NCI-H1436 treated with DMSO at 0.1 percent for 48 hours (cell line): ENCODE measurements around the gene PI3.

Experiments
- DNase-seq: peaks from one replicate; lab custom pipeline; 2025; lab: John Stamatoyannopoulos, UW

The PI3 gene

DNA sequence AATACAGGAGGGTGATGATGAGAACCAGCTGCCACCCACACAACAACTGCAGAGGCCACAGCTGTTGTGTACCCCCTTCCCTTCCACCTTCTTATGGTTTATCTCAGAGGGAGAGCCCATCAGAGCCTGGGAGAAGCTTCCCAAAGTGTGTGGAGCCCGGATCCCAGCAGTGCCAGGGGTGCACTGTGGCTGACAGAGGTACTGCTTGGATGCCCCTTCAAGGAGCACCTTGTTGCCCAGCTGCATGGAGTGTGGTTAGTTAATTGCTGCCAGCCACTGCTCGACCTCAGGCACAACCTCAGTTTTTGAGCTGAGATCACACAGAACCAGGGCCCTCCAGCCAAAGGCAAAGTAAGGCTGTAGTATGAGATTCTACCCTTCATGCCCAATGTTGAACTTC lies 13.0 kb downstream of the PI3 start:
- no peak for DNase-seq

- DNase-seq: no peak
These were observed 14.4 kb downstream of the PI3 start for GRCh38 chr20:45189067-45189609.

DNA sequence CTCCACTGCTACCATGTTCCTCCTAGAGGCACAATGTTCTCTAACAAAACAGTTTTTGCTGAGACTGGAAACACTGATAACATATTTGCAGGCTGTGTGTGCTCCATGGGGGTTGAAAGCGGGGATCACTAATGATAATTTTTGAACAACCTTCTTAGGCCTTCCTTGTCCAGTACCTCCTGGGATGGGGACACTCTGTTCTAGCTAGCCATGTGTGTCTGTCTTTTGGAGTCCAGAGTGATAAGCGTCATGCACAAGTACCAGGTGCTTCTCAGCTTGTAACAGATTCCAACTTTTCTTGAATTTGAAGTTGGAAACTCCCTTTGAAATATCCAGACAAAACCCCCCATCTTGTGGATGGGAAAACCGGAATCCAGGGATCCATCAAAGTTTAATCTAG lies 15.2 kb downstream of the PI3 start:
- no peak for DNase-seq

GRCh38 chr20:45191926-45192325 lies 17.2 kb downstream of the PI3 start:
- no peak for DNase-seq

- no peak for DNase-seq
These were observed 18.6 kb downstream of the PI3 start for GRCh38 chr20:45193331-45193730.

GRCh38 chr20:45206725-45207124 lies 32.0 kb downstream of the PI3 start, which contains the start of gene SEMG1:
TSS of gene SEMG1 (plus strand) at chr20:45207033. CDS start at chr20:45207054, 21 bp downstream.
- DNase-seq: no peak

- no peak for DNase-seq
These were observed 35.2 kb downstream of the PI3 start for GRCh38 chr20:45209924-45210323.

DNA sequence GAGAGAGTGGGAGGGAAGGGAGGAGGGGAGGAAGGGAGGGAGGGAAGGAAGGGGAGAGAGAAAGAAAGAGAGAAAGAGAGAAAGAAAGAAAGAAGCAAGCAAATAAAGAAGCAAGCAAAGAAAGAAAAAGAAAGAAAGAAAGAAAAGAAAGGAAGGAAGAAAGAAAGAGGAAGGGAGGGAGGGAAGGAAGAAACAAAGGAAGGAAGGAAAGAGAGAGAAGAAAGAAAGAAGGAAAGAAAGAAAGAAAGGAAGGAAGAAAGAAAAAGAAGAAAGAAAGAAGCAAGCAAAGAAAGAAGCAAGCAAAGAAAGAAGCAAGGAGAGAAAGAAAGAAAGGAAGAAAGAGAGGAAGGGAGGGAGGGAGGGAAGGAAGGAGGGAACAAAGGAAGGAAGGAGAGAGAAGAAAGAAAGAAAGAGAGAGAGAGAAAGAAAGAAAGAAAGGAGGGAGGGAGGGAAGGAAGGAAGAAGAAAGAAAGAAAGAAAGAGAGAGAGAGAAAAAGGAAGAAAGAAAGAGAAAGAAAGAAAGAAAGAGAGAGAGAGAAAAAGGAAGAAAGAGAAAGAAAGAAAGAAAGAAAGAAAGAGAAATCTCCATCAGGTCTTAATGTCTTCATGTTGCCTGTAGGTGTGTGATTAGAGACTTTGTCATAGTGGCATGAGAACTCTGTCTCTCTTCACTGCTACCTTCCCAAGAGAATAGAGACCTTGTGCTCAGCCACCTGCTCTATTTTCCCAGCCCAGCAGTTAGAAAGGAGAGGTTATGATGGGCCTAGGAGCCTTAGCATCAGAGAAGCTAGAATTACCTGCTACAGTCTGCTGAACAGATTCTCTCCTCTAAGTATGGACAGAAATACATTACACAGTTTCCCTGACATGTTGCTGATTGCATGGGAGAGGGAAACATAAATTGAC lies 37.1 kb downstream of the PI3 start:
- no peak for DNase-seq

- DNase-seq: no peak
These were observed 38.1 kb downstream of the PI3 start for GRCh38 chr20:45212836-45213235.

DNA sequence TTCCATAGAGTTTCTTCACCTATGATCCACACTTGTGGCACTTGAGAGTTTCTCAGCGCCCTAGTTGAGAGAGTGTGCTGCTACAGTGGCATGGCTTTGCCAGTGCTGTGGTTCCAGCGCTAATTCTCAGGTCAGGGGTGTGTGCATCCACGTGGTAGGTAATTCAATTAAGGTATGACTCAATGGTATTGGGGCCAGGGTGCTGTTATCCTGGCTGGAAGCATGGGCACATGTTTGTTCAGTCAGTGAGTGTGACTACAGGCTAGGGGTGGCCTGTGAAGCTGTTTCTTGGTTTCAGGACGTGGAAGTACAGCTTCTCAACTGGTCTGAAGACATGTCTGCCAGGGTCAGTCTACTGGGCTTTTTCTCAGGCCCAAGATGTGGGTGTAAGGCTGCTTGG lies 43.4 kb downstream of the PI3 start:
- DNase-seq: no peak

DNA sequence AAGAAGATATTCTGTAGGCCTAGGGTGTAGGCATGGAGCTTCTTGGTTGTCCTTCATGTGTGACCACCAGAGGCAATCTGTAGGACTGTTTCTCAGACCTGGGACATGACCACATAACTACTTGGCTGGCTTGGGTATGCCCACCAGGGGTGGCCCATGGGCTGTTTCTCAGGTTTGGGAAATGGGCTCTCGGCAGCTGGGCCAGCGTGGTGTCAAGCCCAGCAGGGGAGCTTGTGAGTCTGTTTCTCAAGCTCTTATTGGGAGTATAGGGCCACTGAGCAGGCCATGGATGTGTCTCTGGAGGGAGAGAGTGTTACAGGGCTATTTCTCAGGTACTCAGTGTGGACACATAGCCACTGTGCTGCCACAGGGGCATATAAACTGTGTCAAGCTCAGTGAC lies 43.9 kb downstream of the PI3 start:
- DNase-seq: no peak

GRCh38 chr20:45221076-45221475 lies 46.4 kb downstream of the PI3 start, which contains the start of gene SEMG2:
TSS of gene SEMG2 (plus strand) at chr20:45221373. CDS start at chr20:45221390, 17 bp downstream.
- no peak for DNase-seq

DNA sequence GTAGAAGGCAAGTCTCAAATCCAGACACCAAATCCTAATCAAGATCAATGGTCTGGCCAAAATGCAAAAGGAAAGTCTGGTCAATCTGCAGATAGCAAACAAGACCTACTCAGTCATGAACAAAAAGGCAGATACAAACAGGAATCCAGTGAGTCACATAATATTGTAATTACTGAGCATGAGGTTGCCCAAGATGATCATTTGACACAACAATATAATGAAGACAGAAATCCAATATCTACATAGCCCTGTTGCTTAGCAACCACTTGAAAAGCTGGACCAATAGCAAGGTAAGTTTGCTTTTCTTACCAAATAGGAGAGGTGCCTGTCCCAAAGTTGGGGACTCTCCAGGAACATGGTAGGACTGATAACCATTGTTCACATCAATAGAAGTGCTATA lies 48.4 kb downstream of the PI3 start:
- DNase-seq: no peak
